ENCODE data around the gene TSPAN12. TPM values are rescaled to one million over a fixed set of nuclear protein-coding genes. Genes with fewer than 3 reads are reported as not detected.

The TSPAN12 gene
- polyA plus RNA-seq, 2 of the 4 experiments (the other 2 are of a cell fraction) = 0.62 to 0.98 TPM

- no peak for TF ChIP-seq CTCF (IDR thresholded peaks at IDR 0.05)
These were observed 82.2 kb downstream of the TSPAN12 start (continued) for GRCh38 chr7:120775755-120776154.

GRCh38 chr7:120774481-120774880 lies 83.5 kb downstream of the TSPAN12 start:
- 21% methylated on average over 3 of the region's 3 CpGs for WGBS (ENCODE audit: missing lambda C conversion rate)
- CTCF ChIA-PET = no interaction called here
- TF ChIP-seq POLR2AphosphoS2 (conservative IDR thresholded peaks at IDR 0.05; ENCODE audit: low read length) = no peak
- no peak for TF ChIP-seq BCL3 (IDR thresholded peaks at IDR 0.05)
- TF ChIP-seq ZNF302 (CRISPR knock-in tag; IDR thresholded peaks at IDR 0.05) = no peak
- TF ChIP-seq ZSCAN20 (CRISPR knock-in tag; IDR thresholded peaks at IDR 0.05) = no peak
- TF ChIP-seq ELK1 (IDR thresholded peaks at IDR 0.05; ENCODE audit: low read depth, low read length) = no peak
- TF ChIP-seq NR3C1 (IDR thresholded peaks at IDR 0.05) = no peak
- no peak for TF ChIP-seq HOXB5 (CRISPR knock-in tag; IDR thresholded peaks at IDR 0.05)
- TF ChIP-seq HDAC2 (IDR thresholded peaks at IDR 0.05) = no peak
- no peak for TF ChIP-seq HOXB13 (CRISPR knock-in tag; IDR thresholded peaks at IDR 0.05; ENCODE audit: low read depth)
- no peak for TF ChIP-seq FOSL2 (IDR thresholded peaks at IDR 0.05)
- TF ChIP-seq FOSL2 (CRISPR knock-in tag; IDR thresholded peaks at IDR 0.05) = no peak
- no peak for TF ChIP-seq CBX2 (IDR thresholded peaks at IDR 0.05; ENCODE audit: borderline replicate concordance, low read depth)
- TF ChIP-seq ATOH8 (CRISPR knock-in tag; IDR thresholded peaks at IDR 0.05; ENCODE audit: low read depth) = no peak
- no peak for TF ChIP-seq PBX3 (IDR thresholded peaks at IDR 0.05)
- no peak for TF ChIP-seq EHF (CRISPR knock-in tag; IDR thresholded peaks at IDR 0.05)
- no peak for TF ChIP-seq ESRRA (IDR thresholded peaks at IDR 0.05; ENCODE audit: borderline replicate concordance, low read length)
- no peak for TF ChIP-seq EP300 (IDR thresholded peaks at IDR 0.05)
- no peak for TF ChIP-seq KDM5A (IDR thresholded peaks at IDR 0.05)
- no peak for TF ChIP-seq BHLHE40 (IDR thresholded peaks at IDR 0.05; ENCODE audit: low read depth, low read length)
- no peak for TF ChIP-seq USF2 (IDR thresholded peaks at IDR 0.05)
- FAIRE-seq = no peak
- POLR2A ChIA-PET = no interaction called here
- no peak for ATAC-seq
- no peak overlapping the region for H3K4me2 ChIP-seq
- no peak overlapping the region for H3K4me3 ChIP-seq
- DNase-seq (ENCODE audit: low read depth in 1 of 2, low spot score in 1 of 2) = no peak
- no peaks in the 10 kb centered on the region for H3K9me3 ChIP-seq
- H3K4me1 ChIP-seq = no peaks in the 10 kb centered on the region
- no peak overlapping the region for H3K27ac ChIP-seq

Measured in A549 (cell line).